IMR-90 (cell line): ENCODE measurements around the gene NTM. TPM values are rescaled to one million over a fixed set of nuclear protein-coding genes. Genes with fewer than 3 reads are reported as not detected.

Experiments
- ATAC-seq: fragments of 200-7000 bp; cut with Tn5 transposase; 2 replicates; pipeline ENCODE4 v1.9.1; 2020; ENCODE audit warnings: low read depth, mild to moderate bottlenecking, moderate library complexity
- BruUV-seq: library from RNA; stranded (reverse); fragments of 400-500 nt; replicated peaks from 2 replicates; lab custom pipeline; 2021; lab: Mats Ljungman, UMichigan
- CTCF ChIA-PET: fragments of 300-600 bp; formaldehyde crosslinking; extraction: SDS; loops from one replicate; lab custom pipeline; 2021; ENCODE audit warnings: antibody characterized with exemption; lab: Yijun Ruan, JAX
- POLR2A ChIA-PET: fragments of 300-600 bp; sonication (Branson Sonifier 250); formaldehyde crosslinking; loops from one replicate; lab custom pipeline; 2022; ENCODE audit warnings: antibody characterized with exemption; ENCODE audit not compliant: unreplicated experiment; lab: Charles Lee
- DNase-seq: peaks from one replicate; pipeline ENCODE4 v3.0.0; 2013
- H2AFZ ChIP-seq: replicated peaks from 2 replicates; pipeline ENCODE3; 2013; ENCODE audit warnings: low read length, mild to moderate bottlenecking; ENCODE audit not compliant: poor library complexity
- H2AK5ac ChIP-seq: 2 replicates; pipeline ENCODE4 v1.6.1; 2013; ENCODE audit warnings: low read depth, low read length, inconsistent platforms
- H2AK9ac ChIP-seq: replicated peaks from 2 replicates; pipeline ENCODE3; 2013; ENCODE audit warnings: mild to moderate bottlenecking, low read depth, low read length, moderate library complexity; ENCODE audit not compliant: poor library complexity
- H2BK120ac ChIP-seq: 2 replicates; pipeline ENCODE4 v1.6.1; 2013; ENCODE audit warnings: low read depth, low read length, inconsistent platforms
- H2BK15ac ChIP-seq: 3 replicates; pipeline ENCODE4 v1.6.1; 2013; ENCODE audit warnings: low read depth, low read length, inconsistent platforms
- H2BK20ac ChIP-seq: 2 replicates; pipeline ENCODE4 v1.6.1; 2013; ENCODE audit warnings: low read depth, mild to moderate bottlenecking, inconsistent platforms, low read length, moderate library complexity
- H2BK5ac ChIP-seq: 2 replicates; pipeline ENCODE4 v1.6.1; 2013; ENCODE audit warnings: mild to moderate bottlenecking, low read depth, low read length, inconsistent platforms; ENCODE audit not compliant: poor library complexity, severe bottlenecking
- H3K14ac ChIP-seq: replicated peaks from 2 replicates; pipeline ENCODE4 v1.6.1; 2013; ENCODE audit warnings: low read depth, low read length, inconsistent platforms
- H3K18ac ChIP-seq: 2 replicates; pipeline ENCODE4 v1.6.1; 2013; ENCODE audit warnings: low read depth, low read length, control low read depth
- H3K23ac ChIP-seq: 2 replicates; pipeline ENCODE4 v1.6.1; 2013; ENCODE audit warnings: low read depth, low read length, inconsistent platforms
- H3K27ac ChIP-seq: 2 replicates; pipeline ENCODE4 v1.5.1; 2013; ENCODE audit warnings: mild to moderate bottlenecking, control low read depth, low read length; ENCODE audit not compliant: insufficient read depth
- H3K27me3 ChIP-seq: 2 replicates; pipeline ENCODE4 v1.6.1; 2013; ENCODE audit warnings: low read length; ENCODE audit not compliant: control insufficient read depth, insufficient read depth
- H3K36me3 ChIP-seq: 2 replicates; pipeline ENCODE4 v1.6.1; 2013; ENCODE audit warnings: low read length, mixed read lengths; ENCODE audit not compliant: control insufficient read depth, insufficient read depth
- H3K4ac ChIP-seq: 2 replicates; pipeline ENCODE4 v1.6.1; 2013; ENCODE audit warnings: low read depth, low read length, inconsistent platforms
- H3K4me1 ChIP-seq: 2 replicates; pipeline ENCODE4 v1.6.1; 2013; ENCODE audit warnings: low read length, mixed read lengths; ENCODE audit not compliant: control insufficient read depth, insufficient read depth
- H3K4me2 ChIP-seq: 2 replicates; pipeline ENCODE4 v1.6.1; 2013; ENCODE audit warnings: low read depth, mild to moderate bottlenecking, control low read depth, low read length, moderate library complexity
- H3K4me3 ChIP-seq: 2 replicates; pipeline ENCODE4 v1.5.1; 2013; ENCODE audit warnings: low read depth, mild to moderate bottlenecking, control low read depth, low read length, moderate library complexity; ENCODE audit not compliant: insufficient read depth
- H3K56ac ChIP-seq: 2 replicates; pipeline ENCODE4 v1.6.1; 2013; ENCODE audit warnings: low read length, inconsistent platforms; ENCODE audit not compliant: insufficient read depth; ENCODE audit errors: extremely low read depth
- H3K79me1 ChIP-seq, 2 experiments: 2 replicates each; pipeline ENCODE4 v1.6.1; 2013; ENCODE audit warnings: low read length in 2 of 2, inconsistent platforms in 1 of 2, low read depth in 1 of 2
- H3K9ac ChIP-seq: 2 replicates; pipeline ENCODE4 v1.6.1; 2013; ENCODE audit warnings: low read depth, low read length, control low read depth
- H3K9me1 ChIP-seq: 2 replicates; pipeline ENCODE4 v1.6.1; 2013; ENCODE audit warnings: low read length, inconsistent platforms; ENCODE audit not compliant: insufficient read depth
- H3K9me3 ChIP-seq: 2 replicates; pipeline ENCODE4 v1.6.1; 2013; ENCODE audit warnings: low read length; ENCODE audit not compliant: control insufficient read depth, insufficient read depth
- H4K20me1 ChIP-seq: 2 replicates; pipeline ENCODE4 v1.6.1; 2013; ENCODE audit warnings: low read length, inconsistent platforms; ENCODE audit not compliant: insufficient read depth
- H4K5ac ChIP-seq: 2 replicates; pipeline ENCODE4 v1.6.1; 2013; ENCODE audit warnings: mild to moderate bottlenecking, low read depth, low read length, control low read depth
- H4K8ac ChIP-seq, 2 experiments: 2 replicates each; pipeline ENCODE4 v1.6.1; 2013; ENCODE audit warnings: low read depth in 2 of 2, low read length in 2 of 2, control low read depth in 1 of 2, inconsistent platforms in 1 of 2
- H4K91ac ChIP-seq: 2 replicates; pipeline ENCODE4 v1.6.1; 2013; ENCODE audit warnings: low read depth, low read length, inconsistent platforms; ENCODE audit not compliant: insufficient read depth
- BHLHE40 ChIP-seq: fragments of 150-350 bp; IDR thresholded peaks from 2 replicates; pipeline ENCODE4 v1.6.1; 2016; ENCODE audit warnings: mild to moderate bottlenecking, low read depth, low read length
- CEBPB ChIP-seq: IDR thresholded peaks from 2 replicates; pipeline ENCODE4 v1.6.1; 2012; ENCODE audit warnings: low read depth, low read length, improper control_type of control experiment
- CHD1 ChIP-seq: IDR thresholded peaks from 2 replicates; pipeline ENCODE4 v1.6.1; 2012; ENCODE audit warnings: low read depth, low read length, improper control_type of control experiment
- FOS ChIP-seq: fragments of 150-350 bp; IDR thresholded peaks from 2 replicates; pipeline ENCODE4 v1.6.1; 2016; ENCODE audit warnings: low read depth, low read length
- MAFK ChIP-seq: IDR thresholded peaks from 2 replicates; pipeline ENCODE4 v1.6.1; 2012; ENCODE audit warnings: low read depth, low read length, improper control_type of control experiment
- MAZ ChIP-seq: IDR thresholded peaks from 2 replicates; pipeline ENCODE4 v1.6.1; 2012; ENCODE audit warnings: low read depth, mild to moderate bottlenecking, low read length, improper control_type of control experiment, moderate library complexity, borderline replicate concordance
- MXI1 ChIP-seq: IDR thresholded peaks from 2 replicates; pipeline ENCODE4 v1.6.1; 2012; ENCODE audit warnings: low read depth, mild to moderate bottlenecking, low read length, moderate library complexity, borderline replicate concordance
- POLR2A ChIP-seq: IDR thresholded peaks from 2 replicates; pipeline ENCODE4 v1.6.1; 2012; ENCODE audit warnings: mild to moderate bottlenecking, low read depth, low read length
- RAD21 ChIP-seq: IDR thresholded peaks from 2 replicates; pipeline ENCODE4 v1.6.1; 2012; ENCODE audit warnings: low read length, improper control_type of control experiment
- RCOR1 ChIP-seq: IDR thresholded peaks from 2 replicates; pipeline ENCODE4 v1.6.1; 2012; ENCODE audit warnings: mild to moderate bottlenecking, low read length, improper control_type of control experiment; ENCODE audit not compliant: insufficient replicate concordance
- RFX5 ChIP-seq: IDR thresholded peaks from 2 replicates; pipeline ENCODE4 v1.8.0; 2012; ENCODE audit warnings: low read depth, mild to moderate bottlenecking, low read length, moderate library complexity
- SMC3 ChIP-seq: fragments of 150-350 bp; IDR thresholded peaks from 2 replicates; pipeline ENCODE4 v1.6.1; 2016; ENCODE audit warnings: low read depth, mild to moderate bottlenecking, antibody characterized with exemption, low read length, moderate library complexity
- dilution Hi-C: fragments of 300-500 bp; cut with HindIII; formaldehyde crosslinking; loops from one replicate; pipeline ENCODE4 v1.14.3; 2018; ENCODE audit warnings: low sequenced_read_pairs; ENCODE audit not compliant: unreplicated experiment
- in situ Hi-C: fragments of 300-500 bp; cut with MboI; formaldehyde crosslinking; loops from 3 replicates; pipeline ENCODE4 v1.14.3; 2019; ENCODE audit warnings: low sequenced_read_pairs, inconsistent platforms, mixed read lengths
- intact Hi-C: fragments of 100-400 bp; cut with micrococcal nuclease; formaldehyde crosslinking; loops from 2 replicates; pipeline ENCODE4 v1.10.0; 2022
- polyA plus RNA-seq, 3 experiments: library from polyadenylated mRNA; depleted of rRNA; stranded (reverse); fragments of >200 nt; gene quantifications; 2 replicates each; pipeline ENCODE4 v1.2.3, GENCODE V29; 2012; ENCODE audit warnings: low replicate concordance in 1 of 3
- total RNA-seq: library from RNA; depleted of rRNA; stranded (reverse); fragments of >200 nt; gene quantifications from 2 replicates; pipeline ENCODE4 v1.2.3, GENCODE V29; 2012
- TF ChIP-seq, protein P1 (sequence below): fragments of 150-350 bp; IDR thresholded peaks from 2 replicates; pipeline ENCODE4 v1.6.1; 2017; ENCODE audit warnings: mild to moderate bottlenecking, antibody characterized with exemption, low read length, low read depth
- TF ChIP-seq, protein P2 (sequence below): fragments of 150-350 bp; IDR thresholded peaks from 2 replicates; pipeline ENCODE4 v1.6.1; 2016; ENCODE audit warnings: low read depth, mild to moderate bottlenecking, low read length, moderate library complexity, borderline replicate concordance

The NTM gene
- total and polyA plus RNA-seq, 2 of the 4 experiments (the other 2 are of a cell fraction): 19.5 to 25.5 TPM

DNA sequence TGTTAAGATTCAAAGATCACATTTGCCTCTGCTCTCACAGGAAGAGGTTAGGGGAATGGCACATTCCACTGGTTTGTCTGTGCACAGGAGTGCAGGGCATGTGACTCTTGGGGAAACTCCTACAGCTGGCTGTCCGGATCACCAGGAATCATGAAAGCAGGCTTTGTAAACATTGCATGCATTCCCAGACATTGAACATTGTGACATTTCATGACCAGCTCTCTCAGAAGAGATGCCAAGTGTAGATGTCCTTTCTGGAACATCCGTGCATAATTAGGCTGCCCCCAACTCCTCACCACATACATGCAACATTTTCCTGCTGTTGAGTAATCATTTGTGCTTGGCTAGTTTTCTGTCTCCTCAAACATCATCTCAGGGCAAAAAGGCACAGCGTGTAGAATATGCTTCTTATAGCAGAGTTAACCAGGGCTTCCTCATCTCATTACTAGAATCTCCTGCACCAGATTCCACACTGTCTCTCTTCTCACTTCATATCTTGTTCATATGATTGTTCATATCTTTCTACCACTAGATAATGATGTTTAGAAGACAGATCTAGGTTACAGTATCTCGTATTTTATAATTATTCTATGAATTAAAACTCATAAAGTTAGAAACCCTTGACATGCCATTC lies 694.7 kb downstream of the NTM start (continued):
- TF ChIP-seq, protein P1, sequence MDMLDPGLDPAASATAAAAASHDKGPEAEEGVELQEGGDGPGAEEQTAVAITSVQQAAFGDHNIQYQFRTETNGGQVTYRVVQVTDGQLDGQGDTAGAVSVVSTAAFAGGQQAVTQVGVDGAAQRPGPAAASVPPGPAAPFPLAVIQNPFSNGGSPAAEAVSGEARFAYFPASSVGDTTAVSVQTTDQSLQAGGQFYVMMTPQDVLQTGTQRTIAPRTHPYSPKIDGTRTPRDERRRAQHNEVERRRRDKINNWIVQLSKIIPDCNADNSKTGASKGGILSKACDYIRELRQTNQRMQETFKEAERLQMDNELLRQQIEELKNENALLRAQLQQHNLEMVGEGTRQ: peak; percentile 92
- TF ChIP-seq MAFK: no peak
- 0 out of 2 replicates have a peak, but pooled peaks have one; percentile 31 for TF ChIP-seq MXI1

DNA sequence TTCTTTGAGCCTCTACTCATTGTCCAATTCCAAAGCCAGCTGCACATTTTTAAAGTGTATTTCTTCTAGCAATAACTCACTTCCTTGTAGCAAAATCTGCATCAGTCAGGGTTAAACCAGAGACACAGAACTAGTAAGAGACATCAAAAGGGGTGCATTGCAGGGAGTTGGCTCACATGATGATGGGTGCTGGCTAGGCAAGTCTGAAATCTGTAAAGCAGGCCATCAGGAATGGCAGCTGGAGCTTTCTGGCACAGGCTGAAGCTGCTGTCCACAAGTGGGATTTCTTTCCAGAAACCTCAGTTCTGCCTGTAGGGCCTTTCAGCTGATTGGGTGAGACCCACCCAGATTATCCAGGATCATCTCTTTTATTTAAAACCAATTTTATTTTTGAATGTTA lies 698.1 kb downstream of the NTM start:
- POLR2A ChIA-PET: no interaction called here
- no peak for TF ChIP-seq CHD1
- no peak for TF ChIP-seq MAFK
- no peak for TF ChIP-seq MXI1
- TF ChIP-seq SMC3: no peak
- TF ChIP-seq CEBPB: no peak
- TF ChIP-seq, protein P2, sequence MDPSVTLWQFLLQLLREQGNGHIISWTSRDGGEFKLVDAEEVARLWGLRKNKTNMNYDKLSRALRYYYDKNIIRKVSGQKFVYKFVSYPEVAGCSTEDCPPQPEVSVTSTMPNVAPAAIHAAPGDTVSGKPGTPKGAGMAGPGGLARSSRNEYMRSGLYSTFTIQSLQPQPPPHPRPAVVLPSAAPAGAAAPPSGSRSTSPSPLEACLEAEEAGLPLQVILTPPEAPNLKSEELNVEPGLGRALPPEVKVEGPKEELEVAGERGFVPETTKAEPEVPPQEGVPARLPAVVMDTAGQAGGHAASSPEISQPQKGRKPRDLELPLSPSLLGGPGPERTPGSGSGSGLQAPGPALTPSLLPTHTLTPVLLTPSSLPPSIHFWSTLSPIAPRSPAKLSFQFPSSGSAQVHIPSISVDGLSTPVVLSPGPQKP: no peak
- no peak for TF ChIP-seq MAZ
- TF ChIP-seq POLR2A: no peak
- no peak for TF ChIP-seq RAD21
- TF ChIP-seq FOS: no peak
- no peak for TF ChIP-seq BHLHE40
- no peak for TF ChIP-seq RFX5
- TF ChIP-seq RCOR1: no peak

More for the DNA sequence above, 698.1 kb downstream of the NTM start:
- Histone ChIP-seq H3K36me3 (no peaks in the 10 kb centered on the region), H3K4me3 (no peak overlapping the region), H2AFZ (peak overlapping the region; percentile 68), H3K23ac (peak overlapping the region; percentile 63; the same call in 1 of the 2 replicates), H3K9me3 (no peaks in the 10 kb centered on the region; the same call in 1 of the 2 replicates), H2BK20ac (peak overlapping the region; percentile 98), H3K14ac (peak overlapping the region; percentile 92), H3K79me1 (peaks cover 18 to 65% of the 10 kb centered on the region in 2 experiments), H2BK120ac (peak overlapping the region; percentile 100), H3K56ac (0 out of 2 replicates have a peak overlapping the region, but pooled peaks have one; percentile 14), H4K91ac (peak overlapping the region; percentile 86), H3K9me1 (peaks cover 36% of the 10 kb centered on the region), H2BK15ac (peak overlapping the region; percentile 98), H3K18ac (peak overlapping the region; percentile 86), H3K9ac (no peak overlapping the region), H3K4me2 (no peak overlapping the region), H3K4me1 (peaks cover 28% of the 10 kb centered on the region), H2AK9ac (peak overlapping the region; percentile 26), H2AK5ac (peak overlapping the region; percentile 100), H4K20me1 (no peaks in the 10 kb centered on the region), H3K4ac (peak overlapping the region; percentile 100), H4K5ac (peak overlapping the region; percentile 70; the same call in 1 of the 2 replicates), H2BK5ac (peak overlapping the region; percentile 99), H3K27me3 (no peaks in the 10 kb centered on the region), H4K8ac (peak overlapping the region; percentile 81 to 95; a peak in 3 of 4 replicates), H3K27ac (peak overlapping the region; percentile 32; the same call in 1 of the 2 replicates)
- ATAC-seq (no peak), DNase-seq (no peak)
- dilution Hi-C loops (no loop called here), intact Hi-C loops (loop anchor here (5.0 kb wide), 1 partner anchor 321 kb away; no protein-coding TSS in a partner anchor), in situ Hi-C loops (loop anchor here (25.0 kb wide), 1 partner anchor 1656 kb away; no protein-coding TSS in a partner anchor)
- CTCF ChIA-PET: interaction anchor here (1.7 kb wide), 1 partner anchor 58 kb away, joined by 8 read pairs; no protein-coding TSS in a partner anchor
- BruUV-seq: no TSS peak
